ENCODE data around the gene GAREM1. TPM values are rescaled to one million over a fixed set of nuclear protein-coding genes. Genes with fewer than 3 reads are reported as not detected.

GAREM1 gene
- 4.3 to 6.2 TPM (median 5.3 TPM) in 5 replicates for total RNA-seq (2022; extraction: Qiagen RNA extraction)

DNA sequence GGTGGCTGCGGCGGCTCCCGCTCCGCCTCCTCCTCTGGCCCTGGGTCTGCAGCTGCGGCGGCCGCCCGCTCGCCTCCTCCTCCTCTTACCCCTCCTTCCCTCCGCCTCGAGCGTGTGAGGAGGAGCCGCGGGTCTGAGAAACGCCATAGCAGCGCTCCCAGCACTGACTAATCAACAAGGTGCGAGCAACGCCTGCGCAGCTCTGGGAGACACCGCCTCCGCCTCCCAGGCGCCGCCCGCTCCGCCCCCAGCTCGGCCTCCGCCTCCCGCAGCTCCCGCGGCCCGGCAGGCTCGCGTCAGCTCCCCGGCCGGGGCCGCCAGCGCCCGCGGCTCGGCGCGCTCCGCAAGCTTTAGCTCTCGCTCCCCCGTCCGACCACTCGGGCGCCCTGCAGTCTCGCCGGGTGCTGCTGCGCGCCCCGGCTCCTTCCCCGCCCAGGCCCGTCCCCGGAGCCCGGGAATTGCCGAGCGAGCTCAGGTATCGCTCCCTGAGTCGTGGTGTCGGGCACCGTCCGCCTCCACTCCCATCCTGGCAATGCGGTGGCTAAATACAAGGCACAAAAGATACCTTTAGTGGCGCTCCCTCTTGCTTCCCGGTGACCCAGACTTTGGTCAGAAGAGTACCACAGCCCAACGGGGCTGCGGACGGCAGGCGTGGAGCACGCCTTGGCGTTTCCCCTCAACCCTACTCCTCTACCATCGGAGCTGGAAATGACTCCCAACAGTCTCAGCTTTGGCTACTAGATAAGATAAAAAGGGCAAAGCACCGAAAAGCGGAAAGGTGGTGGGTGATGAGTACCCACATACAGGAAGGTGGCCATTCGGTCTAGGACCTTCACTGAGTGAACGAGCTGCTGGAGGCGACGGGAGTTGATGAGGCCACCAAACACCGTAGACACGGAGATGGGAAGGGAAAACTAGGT lies at the start of gene GAREM1:
TSS of gene GAREM1 (minus strand) at position 169 of the 920 bp plus-strand sequence. CDS start 454 bp downstream, outside the sequence.

Measured in A549 treated with Mapracorat at 1 μM for 4 hours (cell line).